Choroid plexus epithelial cell (primary cell): Measurements from ENCODE around the gene HOXC11.

Source experiments
- DNase-seq: peaks from one replicate; pipeline ENCODE4 v3.0.0-alpha.2; 2010; ENCODE audit warnings: low read depth
- H3K4me3 ChIP-seq: 2 replicates; pipeline ENCODE4 v1.5.1; 2011; ENCODE audit warnings: low read depth, mild to moderate bottlenecking, control low read depth, low read length, moderate library complexity
- TF ChIP-seq, protein P1 (sequence below): conservative IDR thresholded peaks from 2 replicates; pipeline ENCODE4 v1.5.1; 2011; ENCODE audit warnings: low read depth, mild to moderate bottlenecking, control low read depth, inconsistent platforms, low read length, moderate library complexity

The HOXC11 gene

GRCh38 chr12:53951577-53952334, 21.2 kb upstream of the HOXC11 start:
- no peak for DNase-seq
- no peak overlapping the region for H3K4me3 ChIP-seq

DNA sequence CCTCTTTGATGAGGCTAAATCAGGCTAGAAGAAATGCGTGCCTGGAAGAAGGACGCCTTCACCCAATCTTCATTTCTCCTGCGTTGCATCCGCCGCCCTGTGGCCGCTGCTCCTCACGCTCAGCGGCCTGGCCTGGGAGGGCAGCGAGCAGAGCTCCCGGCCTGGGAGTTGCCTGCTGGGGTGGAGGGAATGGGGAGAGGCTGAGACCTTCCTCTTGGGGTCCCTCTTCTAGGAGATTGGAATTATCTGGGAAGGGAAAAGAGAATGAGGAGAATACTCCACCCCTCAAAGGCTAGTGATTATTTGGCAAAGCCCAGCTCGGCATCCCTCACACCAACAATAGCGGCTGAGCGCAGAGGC, 20.6 kb upstream of the HOXC11 start:
- DNase-seq = no peak
- no peak overlapping the region for H3K4me3 ChIP-seq
- TF ChIP-seq, protein P1, sequence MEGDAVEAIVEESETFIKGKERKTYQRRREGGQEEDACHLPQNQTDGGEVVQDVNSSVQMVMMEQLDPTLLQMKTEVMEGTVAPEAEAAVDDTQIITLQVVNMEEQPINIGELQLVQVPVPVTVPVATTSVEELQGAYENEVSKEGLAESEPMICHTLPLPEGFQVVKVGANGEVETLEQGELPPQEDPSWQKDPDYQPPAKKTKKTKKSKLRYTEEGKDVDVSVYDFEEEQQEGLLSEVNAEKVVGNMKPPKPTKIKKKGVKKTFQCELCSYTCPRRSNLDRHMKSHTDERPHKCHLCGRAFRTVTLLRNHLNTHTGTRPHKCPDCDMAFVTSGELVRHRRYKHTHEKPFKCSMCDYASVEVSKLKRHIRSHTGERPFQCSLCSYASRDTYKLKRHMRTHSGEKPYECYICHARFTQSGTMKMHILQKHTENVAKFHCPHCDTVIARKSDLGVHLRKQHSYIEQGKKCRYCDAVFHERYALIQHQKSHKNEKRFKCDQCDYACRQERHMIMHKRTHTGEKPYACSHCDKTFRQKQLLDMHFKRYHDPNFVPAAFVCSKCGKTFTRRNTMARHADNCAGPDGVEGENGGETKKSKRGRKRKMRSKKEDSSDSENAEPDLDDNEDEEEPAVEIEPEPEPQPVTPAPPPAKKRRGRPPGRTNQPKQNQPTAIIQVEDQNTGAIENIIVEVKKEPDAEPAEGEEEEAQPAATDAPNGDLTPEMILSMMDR = no peak

More at GRCh38 chr12:53951577-53952334, 21.2 kb upstream of the HOXC11 start:
- TF ChIP-seq, protein P1 = no peak

DNA sequence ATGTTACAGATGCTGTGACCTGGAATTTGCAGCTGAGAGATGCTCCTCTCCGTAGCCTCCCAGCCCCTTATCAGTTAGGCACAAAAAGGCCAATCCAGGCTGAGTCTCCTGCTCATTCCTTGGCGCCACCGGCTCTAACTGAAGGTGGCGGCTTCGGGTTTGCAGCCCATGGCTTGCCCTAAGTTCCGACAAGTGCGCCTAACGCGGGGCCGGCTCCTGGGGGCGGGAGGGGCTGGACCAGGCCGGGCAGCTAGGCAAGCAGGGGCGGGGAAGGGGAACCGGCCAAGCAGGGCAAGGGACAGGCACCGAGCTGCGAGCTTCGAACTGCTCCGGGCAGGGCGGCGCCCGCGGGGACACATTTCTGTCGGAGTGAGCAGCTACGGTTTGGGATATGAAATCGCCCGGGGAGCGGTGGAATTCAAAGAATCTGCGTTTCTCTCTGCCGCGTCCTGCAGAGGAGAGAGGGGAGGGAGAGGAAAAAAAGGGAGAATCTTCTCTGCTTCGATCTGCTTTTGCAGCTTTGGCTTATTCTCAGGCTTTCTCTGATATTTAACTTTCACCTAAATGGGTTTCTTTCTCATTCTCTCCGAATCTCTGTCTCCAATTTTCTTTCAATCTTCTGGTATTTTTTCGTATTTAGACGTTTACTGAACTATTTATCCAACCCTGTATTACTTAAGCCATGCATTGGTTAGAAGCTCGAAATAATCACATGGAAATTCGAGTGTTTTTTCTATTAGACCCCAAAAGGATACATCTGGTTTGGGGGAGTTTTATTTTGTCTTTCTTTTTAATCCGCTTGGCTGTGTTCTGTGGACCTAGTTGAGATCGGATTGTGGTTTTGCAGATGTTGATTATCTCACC, 19.8 kb upstream of the HOXC11 start:
- TF ChIP-seq, protein P1 = no peak
- no peak for DNase-seq
- no peak overlapping the region for H3K4me3 ChIP-seq

DNA sequence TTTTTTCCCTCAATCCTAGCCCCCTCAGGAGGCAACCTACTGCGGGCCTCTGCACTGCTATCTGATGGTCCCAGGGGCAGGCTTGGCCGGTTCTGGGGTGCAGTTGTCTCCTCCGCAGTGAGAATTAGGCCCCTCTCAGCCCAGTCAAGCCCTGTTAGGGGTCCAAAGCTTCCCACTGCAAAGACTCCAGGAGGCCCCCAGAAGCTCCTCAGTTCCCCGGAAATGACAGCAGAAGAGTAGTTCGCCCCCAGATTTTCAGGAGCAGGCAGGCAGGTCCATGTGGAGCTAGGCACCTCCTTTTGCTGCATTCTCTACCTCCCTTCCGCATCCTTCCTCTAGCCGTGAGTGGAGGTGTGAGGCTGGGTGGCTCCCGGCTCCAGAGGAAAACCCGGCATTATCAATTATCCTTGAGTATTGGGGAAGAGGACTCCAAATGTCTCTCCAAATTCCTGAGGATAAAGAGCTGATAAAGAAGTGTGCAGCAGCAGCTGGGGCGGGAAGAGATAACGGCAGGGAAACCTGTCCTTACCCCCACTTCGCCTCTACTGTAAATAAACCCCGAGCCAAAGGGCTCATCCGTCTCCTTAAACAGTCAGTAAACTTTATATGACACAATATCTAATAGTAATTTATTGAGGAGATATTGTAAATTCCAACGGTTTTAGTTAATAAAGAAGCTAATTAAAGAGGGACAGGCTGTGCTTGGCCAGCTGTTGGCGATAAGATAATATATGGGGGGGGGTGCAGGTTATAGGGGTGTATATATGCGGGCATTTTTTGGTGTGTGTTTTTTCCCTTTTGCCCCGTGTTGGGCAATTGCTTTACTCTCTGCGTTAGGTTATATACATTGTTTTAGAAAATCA, 18.9 kb upstream of the HOXC11 start:
- H3K4me3 ChIP-seq = no peak overlapping the region
- TF ChIP-seq, protein P1 = no peak
- no peak for DNase-seq

GRCh38 chr12:53954694-53955035, 18.3 kb upstream of the HOXC11 start, which contains the start of gene HOXC12:
TSS of gene HOXC12 (plus strand) at chr12:53954903. CDS start at chr12:53954930, 27 bp downstream.
- DNase-seq = no peak
- H3K4me3 ChIP-seq = no peak within 1 kb of the TSS
- TF ChIP-seq, protein P1 = no peak

DNA sequence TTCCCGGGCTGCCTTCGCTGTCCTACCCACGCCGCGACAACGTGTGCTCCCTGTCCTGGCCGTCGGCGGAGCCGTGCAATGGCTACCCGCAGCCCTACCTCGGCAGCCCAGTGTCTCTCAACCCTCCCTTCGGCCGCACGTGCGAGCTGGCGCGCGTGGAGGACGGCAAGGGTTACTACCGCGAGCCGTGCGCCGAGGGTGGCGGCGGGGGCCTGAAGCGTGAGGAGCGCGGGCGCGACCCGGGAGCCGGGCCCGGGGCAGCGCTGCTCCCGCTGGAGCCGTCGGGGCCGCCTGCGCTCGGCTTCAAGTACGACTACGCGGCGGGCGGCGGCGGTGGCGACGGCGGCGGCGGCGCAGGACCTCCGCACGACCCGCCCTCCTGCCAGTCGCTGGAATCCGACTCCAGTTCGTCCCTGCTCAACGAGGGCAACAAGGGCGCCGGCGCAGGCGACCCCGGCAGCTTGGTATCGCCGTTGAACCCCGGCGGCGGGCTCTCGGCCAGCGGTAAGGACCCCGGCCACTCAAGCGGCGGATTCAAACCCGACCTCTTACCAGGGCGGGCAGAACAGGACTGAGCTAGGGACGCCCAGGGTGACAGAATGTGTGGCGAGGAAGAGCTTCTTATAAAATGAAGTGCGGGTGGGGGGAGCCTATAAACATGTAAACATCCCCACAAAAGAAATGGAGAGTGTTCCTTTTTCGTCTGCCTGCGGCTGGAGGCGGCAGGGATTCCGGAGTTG, 17.7 kb upstream of the HOXC11 start:
- no peak for DNase-seq
- TF ChIP-seq, protein P1 = no peak
- no peak overlapping the region for H3K4me3 ChIP-seq
